GM11168 (cell line): ENCODE measurements around the gene LTF.

Experiments
- in situ Hi-C: fragments of 300-500 bp; cut with MboI; formaldehyde crosslinking; loops from one replicate; pipeline ENCODE4 v1.12.0; 2022; ENCODE audit warnings: low sequenced_read_pairs; ENCODE audit not compliant: unreplicated experiment

Gene LTF

DNA sequence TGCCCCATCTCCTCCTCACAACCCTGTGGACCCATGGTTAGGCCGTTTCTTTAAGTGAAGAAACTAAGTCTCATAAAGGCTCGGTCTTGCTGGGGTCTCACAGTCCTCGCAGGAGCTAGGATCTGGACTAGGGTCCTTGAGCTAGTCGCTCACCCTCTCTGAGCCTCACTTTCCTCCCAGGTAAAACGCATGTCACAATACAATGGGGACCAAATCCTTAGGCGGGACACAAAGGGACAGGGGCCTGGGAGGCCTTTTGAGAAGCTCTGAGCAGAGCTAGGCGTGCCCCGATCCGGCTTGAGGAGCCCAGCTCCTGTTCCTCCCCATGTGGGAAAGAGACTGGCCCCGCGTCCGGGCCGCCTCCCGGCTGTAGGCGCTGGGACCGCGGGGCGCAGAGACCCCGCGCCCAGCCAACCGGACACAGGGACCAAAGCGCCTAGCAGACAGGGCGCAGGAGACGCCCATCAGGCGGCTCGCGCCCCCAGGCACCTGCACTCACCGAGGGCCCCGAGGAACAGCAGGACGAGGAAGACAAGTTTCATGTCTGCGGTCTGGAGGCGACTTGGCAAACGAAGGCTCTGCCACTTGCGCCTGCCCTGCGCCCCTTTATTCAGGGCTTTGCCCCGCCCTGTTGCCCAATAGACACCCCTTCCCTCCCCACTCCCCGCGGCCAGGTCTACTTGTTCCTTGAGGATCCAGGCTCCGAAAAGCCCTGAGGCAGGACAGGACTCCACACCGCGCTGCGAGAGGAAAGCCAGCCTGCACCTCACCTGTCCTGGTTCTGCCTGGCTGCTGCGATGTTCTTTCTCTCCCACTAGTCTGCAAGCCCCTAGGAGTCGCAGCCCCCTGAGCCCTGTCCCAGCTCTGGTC is at the start of gene LTF:
Gene LTF (minus strand): TSS at position 580 of the 870 bp plus-strand sequence. CDS start 38 bp downstream, at position 542.
- in situ Hi-C loops = no loop called here

DNA sequence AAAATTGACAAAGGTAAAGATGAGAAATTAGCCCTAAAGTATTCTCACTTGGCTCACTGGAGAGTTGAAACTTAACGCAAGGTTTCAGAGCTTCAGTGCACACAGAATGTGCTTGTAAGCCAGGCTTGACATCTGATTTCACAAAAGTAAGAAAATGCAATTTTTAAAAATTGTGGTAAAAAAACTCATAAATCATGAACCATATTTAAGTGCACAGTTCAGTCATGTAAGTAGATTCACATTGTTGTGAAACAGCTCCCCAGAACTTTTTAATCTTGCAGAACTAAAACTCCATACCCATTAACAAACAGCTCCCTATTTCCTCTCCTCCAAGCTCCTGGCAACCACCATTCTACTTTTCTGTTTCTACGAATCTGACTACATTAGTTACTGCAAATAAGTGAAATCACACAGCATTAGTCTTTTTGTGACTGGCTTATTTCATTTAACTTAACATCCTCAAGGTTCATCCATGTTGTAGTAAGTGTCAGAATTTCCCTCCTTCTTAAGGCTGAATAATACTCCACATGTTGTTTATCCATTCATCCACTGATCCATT is 47.6 kb upstream of the LTF start:
- in situ Hi-C loops = no loop called here

DNA sequence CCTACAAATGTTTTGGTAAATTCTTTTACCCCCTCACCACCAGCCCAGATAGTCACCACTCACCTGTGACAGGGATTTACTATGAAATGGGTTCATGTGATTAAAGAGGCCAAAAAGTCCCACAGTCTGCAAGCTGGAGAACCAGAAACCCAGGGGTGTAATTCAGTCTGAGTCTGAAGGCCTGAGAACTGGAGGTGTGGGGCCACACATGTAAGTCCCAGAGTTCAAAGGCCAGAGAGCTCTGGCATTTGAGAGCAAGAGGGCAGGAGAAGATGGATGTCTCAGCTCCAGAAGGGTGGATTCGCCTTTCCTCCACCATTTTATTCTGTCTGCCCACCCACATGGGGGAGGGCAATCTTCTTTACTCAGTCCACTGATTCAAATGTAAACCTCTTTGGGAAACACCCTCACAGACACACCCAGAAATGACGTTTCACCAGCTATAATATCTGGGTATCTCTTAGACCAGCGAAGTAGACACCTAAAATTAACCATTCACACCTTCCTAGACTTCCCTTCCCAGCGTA is 45.0 kb upstream of the LTF start:
- in situ Hi-C loops = no loop called here

DNA sequence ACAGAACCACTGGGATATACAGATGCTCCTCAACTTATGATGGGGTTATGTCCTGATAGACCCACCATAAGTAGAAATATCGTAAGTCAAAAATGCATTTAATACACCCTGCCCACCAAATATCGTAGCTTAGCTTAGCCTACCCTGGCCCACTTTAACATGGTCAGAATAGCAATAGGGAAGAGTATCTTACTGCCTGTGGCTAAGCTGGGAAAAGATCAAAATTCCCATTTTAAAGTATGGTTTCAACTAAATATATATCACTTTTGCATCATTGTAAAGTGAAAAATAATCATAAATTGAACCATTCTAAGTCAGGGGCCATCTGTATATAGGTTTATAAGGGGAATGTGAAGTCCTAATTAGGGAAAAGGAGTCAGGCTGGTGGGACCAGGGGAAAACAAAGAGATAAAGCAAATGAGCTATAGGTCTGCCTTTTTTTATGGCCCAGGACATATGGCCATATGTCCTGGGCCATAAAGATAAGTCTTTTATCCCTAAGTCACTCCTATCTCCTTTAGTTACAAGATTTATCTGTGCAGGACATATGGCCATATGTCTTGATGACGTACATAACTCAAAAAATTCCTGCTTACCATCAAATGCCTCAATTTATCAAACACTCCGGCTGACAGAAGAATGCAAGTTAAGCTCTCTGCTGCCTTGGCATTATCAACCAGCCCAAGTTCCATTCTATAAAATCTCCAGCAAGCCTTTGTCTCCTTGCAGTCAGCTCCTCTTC is 44.3 kb upstream of the LTF start:
- in situ Hi-C loops = no loop called here

DNA sequence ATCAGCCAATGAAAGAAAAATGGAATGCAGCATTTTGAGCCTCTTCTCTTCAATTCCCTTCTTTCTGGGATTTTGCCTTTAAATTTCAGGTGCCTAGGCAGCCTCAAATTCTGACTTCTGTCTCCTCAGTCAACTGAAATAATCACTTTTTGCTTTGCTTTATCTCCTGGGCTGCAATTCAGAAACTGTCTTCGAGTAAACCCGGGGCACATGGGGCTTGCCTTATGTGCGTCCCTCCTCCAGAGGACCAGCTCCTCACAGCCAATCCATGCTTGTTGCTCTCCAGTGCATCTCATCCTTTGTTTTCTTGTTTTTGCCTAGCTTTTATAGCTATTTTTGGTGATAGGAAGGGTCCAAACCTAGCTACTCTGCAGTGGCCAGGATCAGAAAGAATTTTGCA is 41.8 kb upstream of the LTF start:
- in situ Hi-C loops = no loop called here

DNA sequence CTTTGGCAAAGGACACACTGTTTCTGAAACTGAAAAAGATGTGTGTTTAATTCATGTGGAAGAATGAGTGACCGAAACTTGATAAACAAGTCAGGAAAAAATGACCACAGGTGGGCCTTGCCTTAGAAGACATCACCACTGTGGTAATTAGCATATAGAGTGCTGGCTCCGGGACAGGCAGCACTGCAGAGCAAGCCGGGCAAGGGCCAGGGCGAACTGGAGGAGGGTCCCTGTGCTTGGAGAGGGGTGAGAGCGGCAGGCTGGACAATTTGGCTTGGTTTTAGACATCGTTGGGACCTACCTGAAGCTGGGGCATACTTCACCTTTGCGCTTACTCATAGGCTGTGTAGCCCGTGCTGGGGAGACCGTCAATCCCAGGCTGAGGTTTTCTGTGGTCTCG is 41.2 kb upstream of the LTF start:
- in situ Hi-C loops = no loop called here

DNA sequence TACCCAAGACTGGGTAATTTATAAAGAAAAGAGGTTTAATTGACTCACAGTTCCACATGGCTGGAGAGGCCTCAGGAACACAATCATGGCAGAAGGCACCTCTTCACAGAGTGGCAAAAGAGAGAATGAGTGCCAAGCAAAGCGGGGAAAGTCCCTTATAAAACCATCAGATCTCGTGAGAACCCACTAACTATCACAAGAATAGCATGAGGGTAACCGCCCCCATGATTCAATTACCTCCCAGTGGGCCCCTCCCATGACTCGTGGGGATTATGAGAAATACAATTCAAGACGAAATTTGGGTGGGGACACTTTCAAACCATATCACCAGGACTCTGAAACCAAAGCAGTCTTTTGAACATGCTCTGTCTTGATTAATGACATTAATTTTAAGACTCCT is 40.1 kb upstream of the LTF start:
- in situ Hi-C loops = no loop called here

DNA sequence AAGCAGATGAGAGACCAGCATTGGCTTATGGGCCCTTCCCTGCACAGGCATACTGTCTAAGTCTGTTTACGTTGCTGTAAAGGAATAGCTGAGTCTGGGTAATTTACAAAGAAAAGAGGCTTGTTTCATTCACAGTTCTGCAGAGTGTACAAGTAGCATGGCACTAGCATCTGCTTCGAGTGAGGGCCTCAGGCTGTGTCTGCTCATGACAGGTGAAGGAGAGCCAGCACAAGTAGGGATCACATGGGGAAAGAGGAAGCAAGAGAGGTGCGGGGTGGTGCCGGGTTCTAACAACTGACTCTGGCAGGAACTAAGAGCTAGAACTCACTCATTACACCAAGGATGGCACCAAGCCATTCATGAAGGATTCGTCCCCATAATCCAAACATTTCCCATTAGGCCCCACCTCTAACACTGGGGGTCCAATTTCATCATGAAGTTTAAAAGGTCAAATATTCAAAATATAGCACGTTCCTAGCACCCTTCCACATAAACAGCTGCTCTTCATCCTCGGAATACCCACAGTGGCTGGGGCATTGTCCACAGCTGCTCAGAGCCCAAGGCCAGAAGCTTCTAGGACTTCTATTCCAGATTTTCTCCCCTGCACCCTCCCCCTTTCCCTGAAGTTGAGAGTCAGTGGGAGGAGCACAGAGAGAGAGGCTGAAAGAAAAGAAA is 38.6 kb upstream of the LTF start:
- in situ Hi-C loops = no loop called here

DNA sequence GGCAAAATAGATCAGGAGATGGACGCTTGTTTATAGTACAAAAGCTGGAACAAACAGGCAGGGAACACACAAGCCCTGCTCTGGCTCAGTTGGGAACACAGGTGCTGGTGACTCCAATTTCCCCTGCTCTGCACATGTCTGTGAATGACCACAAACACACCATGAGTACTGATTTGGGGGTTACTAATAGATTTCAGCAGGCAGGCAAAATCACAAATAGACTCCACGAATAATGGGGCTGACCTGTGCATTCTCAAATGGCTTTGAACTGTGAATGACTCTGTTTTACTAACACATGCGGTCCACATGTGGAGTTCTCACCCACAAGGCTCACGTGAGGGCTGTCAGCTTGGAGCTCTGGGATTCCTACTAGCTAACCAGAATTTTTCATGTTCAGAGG is 37.0 kb upstream of the LTF start:
- in situ Hi-C loops = no loop called here

DNA sequence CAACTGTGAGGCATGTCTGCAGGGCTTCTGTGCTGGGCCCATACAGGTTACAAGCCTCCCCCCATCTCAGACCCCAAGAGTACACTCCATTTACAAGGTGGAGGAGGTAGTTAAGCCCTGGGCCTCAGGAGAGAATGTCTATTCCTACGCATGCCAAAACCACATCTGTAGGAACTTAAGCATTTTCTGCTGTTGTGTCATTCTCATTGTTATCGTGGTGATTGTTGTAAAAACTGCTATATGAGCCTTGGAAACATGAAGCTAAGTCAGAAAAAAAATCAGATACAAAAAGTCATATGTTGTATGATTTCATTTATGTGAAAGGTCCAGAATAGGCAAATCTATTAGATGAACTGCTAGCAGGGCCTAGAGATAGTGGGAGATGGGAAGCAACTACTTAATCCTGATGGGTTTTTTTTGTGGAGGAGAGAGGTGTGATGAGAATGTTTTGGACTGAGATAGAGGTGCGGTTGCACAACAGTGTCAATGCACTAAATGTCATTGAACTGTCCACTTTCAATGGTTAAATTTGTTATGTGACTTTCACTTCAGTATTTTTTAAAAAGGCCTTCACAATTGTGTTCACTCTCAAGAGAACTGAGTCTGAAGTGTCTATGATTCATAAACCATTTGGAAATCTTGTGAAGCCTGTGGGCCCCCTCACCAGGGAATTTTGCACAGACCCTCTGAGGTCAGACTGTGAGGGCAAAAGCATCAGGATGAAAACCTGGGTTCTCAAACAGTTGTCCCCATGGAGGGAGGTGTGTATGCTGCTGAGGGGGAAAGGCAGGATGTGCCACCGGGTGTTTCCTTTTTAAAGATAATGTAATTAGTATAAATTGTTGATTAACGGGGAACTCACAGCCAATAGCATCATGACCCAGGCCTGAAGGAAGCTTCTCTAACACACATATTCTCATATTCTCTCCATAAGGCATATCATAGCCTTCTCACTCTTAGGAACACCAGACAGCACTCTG is 36.2 kb upstream of the LTF start:
- in situ Hi-C loops = no loop called here

DNA sequence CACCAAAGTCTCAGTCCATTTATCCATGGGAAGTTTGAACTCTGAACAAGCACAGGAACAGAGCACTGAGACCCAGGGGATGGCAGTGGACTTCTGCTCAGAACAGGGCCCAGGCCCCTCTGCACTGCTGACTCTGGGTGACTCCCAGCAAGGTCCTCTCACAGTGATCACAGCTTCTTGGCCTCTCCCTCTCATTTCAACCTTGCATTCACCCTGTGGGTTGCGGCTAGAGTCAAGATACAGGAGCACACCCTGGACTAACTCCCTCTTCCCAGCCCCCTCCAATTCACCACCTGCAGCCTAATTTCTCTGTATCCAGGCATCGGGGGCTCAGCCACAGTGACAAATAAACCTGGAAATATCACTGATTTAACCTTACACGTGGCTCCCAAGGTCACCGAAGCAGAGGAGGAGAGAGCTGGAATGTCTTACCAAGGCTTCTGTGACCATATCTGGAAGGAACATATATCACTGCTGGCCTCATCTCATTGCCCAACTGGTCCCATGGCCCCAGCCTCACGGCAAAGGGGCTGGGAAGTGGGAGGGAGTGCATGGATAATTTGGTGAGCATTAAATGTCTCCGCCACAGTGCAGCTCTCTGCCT is 34.3 kb upstream of the LTF start:
- in situ Hi-C loops = no loop called here

DNA sequence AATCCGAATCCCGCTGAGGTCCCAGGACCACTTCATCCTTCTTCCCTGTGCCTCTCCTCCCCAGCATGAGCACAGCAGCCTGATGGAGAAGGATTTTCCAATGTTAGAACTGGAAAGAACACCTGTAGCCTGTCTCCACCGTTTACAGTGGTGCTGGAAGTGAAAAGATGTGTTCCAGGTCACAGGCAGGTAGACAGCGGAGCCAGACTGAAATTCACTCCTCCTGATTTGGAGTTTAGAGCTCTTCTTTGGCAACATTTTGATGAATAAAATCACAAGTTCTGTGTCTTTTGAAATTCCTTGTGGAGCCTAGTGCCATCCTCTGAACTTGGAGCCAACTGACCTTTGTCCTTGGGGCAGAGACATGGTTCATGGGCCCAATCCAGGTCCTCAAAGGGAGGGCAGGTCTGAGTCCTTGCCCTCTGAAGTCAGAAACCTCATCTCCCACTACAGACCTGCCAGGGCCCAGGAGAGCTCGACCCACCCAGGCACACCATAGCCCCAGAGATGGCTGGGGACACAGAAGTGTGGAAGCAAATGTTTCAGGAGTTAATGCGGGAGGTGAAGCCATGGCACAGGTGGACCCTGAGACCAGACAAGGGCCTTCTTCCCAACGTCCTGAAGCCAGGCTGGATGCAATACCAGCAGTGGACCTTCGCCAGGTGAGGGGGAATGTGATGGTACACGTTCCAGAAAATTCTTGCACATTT is 33.0 kb upstream of the LTF start, which contains the start of gene RTP3:
Gene RTP3 (plus strand): TSS at position 421 of the 710 bp plus-strand sequence. CDS start 87 bp downstream, at position 508.
- in situ Hi-C loops = no loop called here

DNA sequence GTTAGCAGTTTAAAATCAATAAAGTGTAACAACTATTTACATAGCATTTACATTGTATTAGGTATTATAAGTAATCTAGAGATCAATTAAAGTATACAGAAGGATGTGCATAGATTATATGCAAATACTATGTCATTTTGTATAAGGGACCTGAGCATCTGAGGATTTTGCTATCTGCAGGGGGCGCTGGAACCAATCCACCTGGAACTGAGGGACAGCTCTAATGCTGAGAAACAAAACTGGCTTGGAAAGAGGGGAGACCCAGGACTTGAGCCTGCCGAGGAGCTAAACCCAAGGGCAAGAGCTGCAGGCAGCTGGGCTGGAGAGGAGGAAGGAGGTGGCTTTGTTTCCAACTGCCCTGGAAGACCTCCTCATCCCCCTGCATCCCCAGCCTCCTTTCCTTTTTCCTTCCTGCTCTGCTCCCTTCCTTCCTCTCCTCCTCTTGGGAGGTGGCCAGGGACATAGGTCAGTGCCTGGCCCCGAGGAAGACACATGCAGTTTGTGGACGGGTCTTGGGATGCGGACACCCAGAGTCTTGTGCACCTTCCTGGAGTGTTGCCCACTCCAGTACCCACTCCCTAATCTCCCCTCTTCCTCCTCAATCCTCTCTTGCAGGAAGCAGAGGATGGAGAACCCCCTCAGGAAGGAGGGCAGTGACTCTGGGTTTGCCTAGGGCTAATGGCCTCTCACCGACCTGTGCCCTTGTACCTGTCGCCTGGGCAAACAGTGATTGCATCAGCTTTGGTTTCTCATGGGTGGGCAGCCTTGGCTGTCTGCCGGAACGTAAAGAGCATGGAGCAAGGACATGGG is 32.2 kb upstream of the LTF start:
- in situ Hi-C loops = no loop called here

DNA sequence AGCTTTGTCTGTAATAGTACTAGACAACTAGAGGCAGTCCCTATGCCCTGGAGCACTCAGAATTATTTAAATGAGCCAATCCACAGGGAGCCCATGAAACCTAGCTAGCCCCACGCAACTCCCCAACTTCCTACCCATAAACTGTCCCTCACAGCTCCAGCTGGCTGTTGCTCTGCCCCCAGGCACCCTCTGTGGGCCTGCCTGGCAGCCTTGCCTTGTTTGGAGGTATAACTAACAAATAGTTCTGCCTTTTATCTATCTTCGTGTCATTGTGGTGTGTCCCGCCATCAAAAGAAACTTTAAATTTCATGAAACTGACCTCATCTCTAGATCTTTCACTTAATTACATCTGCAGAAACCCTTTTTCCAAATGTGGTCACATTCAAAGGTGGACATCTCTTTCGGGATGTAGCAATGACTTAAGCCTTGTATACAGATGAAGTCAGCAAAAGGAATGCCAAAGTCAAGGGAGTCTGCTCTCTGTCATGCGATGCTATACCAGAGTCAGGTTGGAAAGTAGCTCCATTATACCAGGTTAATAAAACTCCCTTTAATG is 31.3 kb upstream of the LTF start:
- in situ Hi-C loops = no loop called here

DNA sequence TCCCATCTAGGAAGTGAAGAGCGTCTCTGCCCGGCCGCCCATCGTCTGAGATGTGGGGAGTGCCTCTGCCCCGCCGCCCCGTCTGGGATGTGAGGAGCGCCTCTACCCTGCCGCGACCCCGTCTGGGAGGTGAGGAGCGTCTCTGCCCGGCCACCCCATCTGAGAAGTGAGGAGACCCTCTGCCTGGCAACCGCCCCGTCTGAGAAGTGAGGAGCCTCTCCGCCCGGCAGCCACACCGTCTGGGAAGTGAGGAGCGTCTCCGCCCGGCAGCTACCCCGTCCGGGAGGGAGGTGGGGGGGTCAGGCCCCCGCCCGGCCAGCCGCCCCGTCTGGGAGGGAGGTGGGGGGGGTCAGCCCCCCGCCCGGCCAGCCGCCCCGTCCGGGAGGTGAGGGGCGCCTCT is 29.8 kb upstream of the LTF start:
- in situ Hi-C loops = loop anchor here (5.0 kb wide), 1 partner anchor 63 kb away; no protein-coding TSS in a partner anchor

DNA sequence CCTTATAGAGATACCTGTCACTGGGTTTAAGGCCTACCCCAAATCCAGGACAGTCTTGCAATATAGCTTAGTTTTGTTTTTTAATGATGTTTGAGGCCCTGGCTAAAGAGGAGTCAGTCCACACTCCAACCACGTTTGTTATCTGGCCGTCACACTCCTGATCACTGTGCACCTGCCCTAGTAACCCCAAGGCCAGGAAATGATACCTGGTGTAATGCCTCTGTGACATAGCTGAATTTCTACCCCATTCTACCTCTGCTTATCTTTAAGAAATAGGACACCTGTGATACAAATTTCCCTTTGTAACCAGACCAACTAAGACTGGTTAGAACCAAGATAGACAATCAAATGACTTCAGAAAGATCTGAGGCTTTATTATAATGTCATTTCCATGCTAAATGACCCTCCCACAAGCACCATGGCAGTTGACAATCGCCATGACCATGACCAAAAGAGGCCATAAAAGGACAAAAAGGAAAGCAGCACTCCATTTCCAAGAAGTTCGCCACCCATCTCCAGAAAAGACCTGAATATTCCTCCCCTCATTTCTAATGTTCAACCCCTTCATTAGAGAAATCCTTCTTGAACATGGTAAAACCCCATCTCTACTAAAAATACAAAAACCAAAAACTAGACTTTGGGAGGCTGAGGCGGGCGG is 28.3 kb upstream of the LTF start:
- in situ Hi-C loops = loop anchor here (5.0 kb wide), 1 partner anchor 64 kb away; no protein-coding TSS in a partner anchor
